Left colon (tissue), 2 donors: Measurements from ENCODE around the gene MAP4K2. TPM values are rescaled to one million over a fixed set of nuclear protein-coding genes. Genes with fewer than 3 reads are reported as not detected.

Experiments used
- ATAC-seq: fragments of 200-7000 bp; cut with Tn5 transposase; one replicate; pipeline ENCODE4 v1.9.1; 2020; ENCODE audit warnings: mild to moderate bottlenecking, moderate library complexity
- DNase-seq, 2 donors: peaks; one replicate each; pipeline ENCODE4 v3.0.0-alpha.2; 2020
- intact Hi-C, 2 donors: fragments of 100-400 bp; cut with DNase I in 1 of 2; cut with micrococcal nuclease in 1 of 2; formaldehyde crosslinking; loops; one replicate each; pipeline versions ENCODE4 v1.11.2 to v1.14.0; 2022; cut with DNase I, micrococcal nuclease
- total RNA-seq, 2 donors: library from RNA; stranded (reverse); fragmentation: NEBNext Ultra II Directional; extraction: Animal tissue kit (Norgen Biotek cat#: 25700); gene quantifications; one replicate each; pipeline ENCODE4 v1.2.1, GENCODE V29; 2021
- donor health status: DM: no; HTN: no; CAD: no.
- donor health status: DM: yes; HTN: yes; CAD: no.

The MAP4K2 gene
- total RNA-seq, 2 donors from 2014 or later = 7.3 to 13.9 TPM

DNA sequence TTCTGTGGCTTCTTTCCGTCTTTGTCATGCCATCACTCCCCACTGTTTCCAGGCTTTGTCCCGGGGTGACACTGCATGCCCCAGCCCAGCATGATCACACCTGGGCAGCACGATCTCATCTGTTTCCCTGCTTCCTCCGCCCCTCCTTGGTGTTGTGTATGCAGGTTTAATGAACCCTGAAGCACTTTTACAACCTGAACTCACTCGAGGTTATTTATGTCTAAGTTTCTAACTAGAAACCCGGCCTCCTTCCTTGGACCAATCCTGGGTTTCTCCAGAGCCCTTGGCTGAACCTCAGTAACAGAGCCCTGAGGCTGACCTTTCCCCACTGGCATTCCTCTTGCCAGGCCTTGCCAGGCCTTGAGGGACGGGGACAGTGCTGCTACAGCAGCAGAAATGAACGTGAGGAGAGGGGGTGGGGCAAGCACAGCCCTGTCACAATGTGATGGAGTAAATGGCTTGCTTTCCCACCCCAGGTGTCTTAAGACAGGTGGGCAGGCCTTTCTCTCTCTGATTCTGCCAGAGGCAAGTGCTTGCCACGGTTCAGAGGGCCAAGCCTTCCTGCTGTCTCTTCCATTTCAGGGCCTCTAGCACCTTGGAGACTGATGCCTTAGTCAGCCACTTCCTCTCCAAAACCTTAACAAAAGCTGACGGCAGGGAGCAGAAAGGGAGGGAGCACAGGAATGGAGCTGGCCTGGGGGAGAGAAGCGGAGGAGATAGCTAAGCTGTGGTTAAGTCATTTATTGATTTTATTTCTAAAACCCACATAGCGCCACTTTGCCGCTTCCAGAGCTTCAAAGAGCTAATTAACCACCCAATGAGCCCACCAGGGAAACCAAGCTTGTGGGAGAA is 40.1 kb downstream of the MAP4K2 start:
- ATAC-seq (peak; percentile 10), DNase-seq (peak in 1 of 2 donors; percentile 22)
- intact Hi-C loops = no loop called here

DNA sequence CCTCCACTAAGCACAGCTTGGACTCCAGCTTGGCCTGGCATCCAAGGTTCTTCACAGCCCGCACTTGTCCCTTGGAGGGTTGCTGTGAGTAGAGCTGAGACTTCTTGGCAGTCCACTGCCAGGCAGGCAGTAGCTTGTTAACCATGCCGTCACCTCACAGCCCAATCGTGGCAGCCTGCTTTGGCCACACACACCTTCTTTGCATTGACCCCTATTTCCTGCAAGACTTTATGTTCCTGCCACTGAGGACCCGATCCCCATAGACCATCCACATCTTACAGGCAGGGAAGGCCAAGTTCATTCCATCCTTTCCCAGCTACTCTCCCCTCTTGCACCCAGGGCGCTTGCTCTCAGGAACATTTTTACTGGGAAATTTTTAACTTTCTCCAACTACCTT is 40.7 kb downstream of the MAP4K2 start:
- DNase-seq (peak in 1 of 2 donors; percentile 28), ATAC-seq (peak; percentile 5)
- intact Hi-C loops = no loop called here

- intact Hi-C loops = no loop called here
These were observed 42.1 kb downstream of the MAP4K2 start for GRCh38 chr11:64760759-64761420.

DNA sequence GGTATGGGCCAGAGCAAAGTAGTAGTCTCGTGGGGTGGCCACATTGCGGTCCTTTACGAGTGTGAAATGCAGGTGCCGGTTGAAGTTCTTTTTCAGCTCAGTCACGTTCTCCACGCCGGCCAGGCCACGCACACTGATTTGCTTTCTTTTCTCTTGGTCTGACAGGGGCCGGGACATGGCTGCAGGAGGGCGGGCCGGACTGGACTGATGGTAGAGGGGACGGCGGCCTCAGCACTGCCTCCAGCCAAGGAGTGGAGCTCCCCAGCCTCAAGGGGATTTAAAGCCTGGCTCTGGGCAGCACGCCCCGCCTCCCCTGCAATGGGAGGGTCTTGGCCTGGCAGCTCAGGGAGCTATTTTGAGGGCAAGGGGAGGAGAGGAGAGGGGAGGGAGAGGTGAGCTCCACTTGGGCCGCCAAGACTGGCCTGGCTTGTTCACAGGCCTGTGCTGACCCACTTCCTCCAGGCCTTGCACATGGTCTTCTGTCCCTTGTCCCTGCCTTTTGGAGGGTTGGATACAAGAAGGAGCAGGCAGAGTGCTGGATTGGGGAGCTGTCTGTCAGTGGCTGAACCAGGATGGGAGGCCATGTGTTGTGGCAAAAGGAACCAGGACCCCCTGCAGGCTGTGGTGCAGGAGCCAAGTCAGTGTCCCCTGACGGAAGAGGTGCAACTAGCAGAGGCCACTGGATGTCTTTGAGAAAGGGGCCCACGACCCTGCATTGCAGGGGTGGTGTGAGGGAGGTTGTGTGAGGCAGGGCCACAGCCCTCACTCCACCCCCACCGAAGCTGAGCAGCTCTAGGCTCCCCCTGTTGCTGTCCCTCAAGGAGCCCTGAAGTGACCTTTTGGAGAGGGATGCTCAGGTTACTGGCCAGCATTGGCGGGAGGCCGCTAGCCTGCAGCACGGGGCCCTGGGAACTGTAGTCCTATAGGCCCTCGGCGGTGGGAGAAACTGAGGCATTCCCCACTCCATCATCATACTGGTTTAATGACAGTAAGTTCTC is 43.0 kb downstream of the MAP4K2 start, which contains the start of gene PYGM:
PYGM (minus strand) TSS at position 253 of the 998 bp plus-strand sequence; CDS start at position 177, 76 bp downstream.
- peak; percentile 37 to 58 for DNase-seq
- peak; percentile 19 for ATAC-seq
- intact Hi-C loops = no loop called here

More at GRCh38 chr11:64760759-64761420, 42.1 kb downstream of the MAP4K2 start:
- DNase-seq (peak in 1 of 2 donors; percentile 23), ATAC-seq (peak; percentile 2)

- ATAC-seq (no peak), DNase-seq (peak in 1 of 2 donors; percentile 30)
- intact Hi-C loops = no loop called here
These were observed 43.8 kb downstream of the MAP4K2 start for GRCh38 chr11:64759131-64759721.

- no peak for ATAC-seq
- intact Hi-C loops = no loop called here
- peak in 1 of 2 donors; percentile 10 for DNase-seq
These were observed 44.5 kb downstream of the MAP4K2 start for GRCh38 chr11:64758330-64759079.

DNA sequence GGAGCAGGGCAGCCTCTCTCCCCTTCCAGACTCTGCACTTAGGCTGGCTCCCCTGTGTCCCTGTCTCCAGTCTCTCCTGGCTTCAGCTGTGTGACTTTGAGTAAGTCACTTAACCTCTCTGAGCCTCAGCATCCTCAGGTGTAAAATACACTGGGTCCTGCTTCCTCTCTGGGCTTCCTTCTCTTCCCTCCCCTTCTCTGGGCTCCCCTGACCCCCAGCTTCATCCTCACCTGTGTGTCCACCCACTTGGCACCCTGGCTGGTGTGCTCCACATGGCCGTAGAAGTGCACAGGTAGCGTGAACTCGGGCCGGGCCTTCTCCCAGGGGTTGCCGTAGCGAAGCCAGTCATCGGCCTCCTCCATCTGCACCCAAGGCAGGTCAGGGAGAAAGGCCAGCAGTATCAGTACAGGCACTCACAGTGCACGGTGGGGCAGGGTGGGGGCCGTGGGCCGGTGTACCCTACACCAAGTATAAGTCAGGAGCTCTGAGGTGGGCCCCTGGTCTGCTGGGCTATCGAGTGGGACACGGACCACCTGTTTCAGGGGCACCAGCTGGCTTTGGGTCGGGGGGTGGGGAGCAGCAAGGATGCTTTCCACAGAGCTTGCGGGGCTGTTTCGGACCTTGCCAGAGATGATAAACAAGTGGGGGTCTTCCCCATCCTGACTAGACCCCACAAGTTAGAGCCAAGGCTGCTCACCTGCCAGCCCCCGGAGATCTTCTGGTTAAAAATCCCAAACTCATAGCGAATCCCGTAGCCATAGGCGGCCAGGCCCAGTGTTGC is 45.3 kb downstream of the MAP4K2 start:
- intact Hi-C loops = no loop called here
- no peak for DNase-seq
- no peak for ATAC-seq

DNA sequence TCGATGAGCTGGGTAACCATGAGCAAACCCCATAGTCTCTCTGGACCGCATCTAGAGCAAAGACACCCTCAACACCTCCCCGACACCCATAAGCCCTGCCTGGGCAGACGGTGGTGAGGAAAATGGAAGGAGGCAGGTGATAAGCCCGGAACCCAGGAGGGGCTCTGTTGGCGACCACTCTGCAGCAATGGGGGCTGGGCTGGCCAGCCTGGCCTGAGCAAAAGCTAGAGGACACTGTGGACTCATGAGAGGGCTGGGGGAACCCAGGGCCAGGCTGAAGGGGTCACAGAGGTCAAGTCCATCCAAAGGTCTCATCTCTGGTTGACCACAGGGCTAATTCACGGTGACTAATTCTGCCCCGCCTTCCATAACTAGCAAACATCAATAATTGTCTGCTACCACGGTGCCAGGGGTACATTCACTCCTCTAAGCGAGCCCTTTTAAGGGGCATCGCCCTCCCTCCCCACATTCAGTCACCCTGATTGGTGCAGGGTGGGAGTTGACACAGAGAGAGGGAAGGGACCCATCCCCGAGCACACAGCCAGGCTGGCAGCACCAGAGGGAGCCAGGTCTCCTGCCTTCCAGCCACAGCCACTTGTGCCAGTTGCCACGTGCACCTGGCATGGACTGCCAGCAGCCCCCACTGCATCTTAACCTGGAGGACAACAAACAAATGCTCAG is 47.2 kb downstream of the MAP4K2 start:
- DNase-seq = no peak
- no peak for ATAC-seq
- intact Hi-C loops = no loop called here

GRCh38 chr11:64754919-64755662 is 47.9 kb downstream of the MAP4K2 start:
- intact Hi-C loops = no loop called here

GRCh38 chr11:64754124-64754918 is 48.7 kb downstream of the MAP4K2 start:
- ATAC-seq = no peak
- intact Hi-C loops = no loop called here
- DNase-seq = no peak

More at GRCh38 chr11:64754919-64755662, 47.9 kb downstream of the MAP4K2 start:
- no peak for DNase-seq
- ATAC-seq = no peak

DNA sequence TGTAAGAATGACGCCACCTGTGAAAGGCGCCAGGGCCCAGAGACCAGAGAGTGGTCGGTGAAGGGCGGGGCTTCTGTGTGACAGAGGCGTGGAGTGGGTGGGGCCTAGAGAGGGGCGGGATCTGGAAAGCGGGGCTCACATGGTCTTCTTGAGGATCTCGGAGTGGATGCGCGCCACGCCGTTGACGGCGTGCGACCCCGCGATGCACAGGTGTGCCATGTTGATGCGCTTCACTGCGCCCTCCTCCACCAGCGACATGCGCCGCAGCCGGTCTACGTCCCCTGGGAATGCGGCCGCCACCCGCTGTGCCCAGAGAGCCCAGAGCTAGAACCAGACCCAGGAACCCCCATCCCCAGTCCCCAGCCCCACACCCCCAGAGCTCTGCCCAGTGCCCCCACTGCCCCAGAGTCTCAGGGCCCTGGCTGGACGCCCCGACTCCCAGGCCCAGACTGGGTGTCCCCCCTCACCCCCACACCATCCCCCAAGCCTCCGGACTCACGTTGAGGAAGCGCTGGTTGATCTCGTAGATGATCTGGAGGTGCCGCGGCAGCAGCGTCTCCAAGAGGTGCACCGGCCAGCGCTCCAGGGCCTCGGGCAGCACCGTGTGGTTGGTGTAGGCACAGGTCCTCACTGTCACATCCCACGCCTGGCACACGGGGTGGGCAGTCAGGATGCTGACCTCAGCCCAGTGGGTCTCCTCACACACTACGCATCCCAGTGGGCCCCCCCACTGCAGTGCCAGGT is 49.5 kb downstream of the MAP4K2 start:
- DNase-seq (no peak), ATAC-seq (no peak)
- intact Hi-C loops = no loop called here

DNA sequence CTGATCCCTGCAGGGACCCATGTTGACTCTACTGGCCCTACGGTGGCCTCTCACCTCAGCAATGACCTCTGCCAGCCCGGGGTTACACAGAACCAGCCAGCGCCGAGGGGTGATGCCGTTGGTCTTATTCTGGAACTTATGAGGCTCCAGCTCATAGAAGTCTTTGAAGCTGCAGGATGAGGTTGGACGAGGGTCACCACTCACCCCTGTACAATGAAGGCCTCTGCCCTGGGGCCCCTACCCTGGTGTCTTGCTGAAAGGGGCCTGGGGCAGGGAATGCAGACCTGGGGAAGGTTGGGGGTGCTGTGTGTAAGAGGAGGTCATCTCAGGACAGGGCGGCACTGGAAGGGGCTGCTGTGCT is 50.0 kb downstream of the MAP4K2 start:
- no peak for ATAC-seq
- no peak for DNase-seq
- intact Hi-C loops = no loop called here

DNA sequence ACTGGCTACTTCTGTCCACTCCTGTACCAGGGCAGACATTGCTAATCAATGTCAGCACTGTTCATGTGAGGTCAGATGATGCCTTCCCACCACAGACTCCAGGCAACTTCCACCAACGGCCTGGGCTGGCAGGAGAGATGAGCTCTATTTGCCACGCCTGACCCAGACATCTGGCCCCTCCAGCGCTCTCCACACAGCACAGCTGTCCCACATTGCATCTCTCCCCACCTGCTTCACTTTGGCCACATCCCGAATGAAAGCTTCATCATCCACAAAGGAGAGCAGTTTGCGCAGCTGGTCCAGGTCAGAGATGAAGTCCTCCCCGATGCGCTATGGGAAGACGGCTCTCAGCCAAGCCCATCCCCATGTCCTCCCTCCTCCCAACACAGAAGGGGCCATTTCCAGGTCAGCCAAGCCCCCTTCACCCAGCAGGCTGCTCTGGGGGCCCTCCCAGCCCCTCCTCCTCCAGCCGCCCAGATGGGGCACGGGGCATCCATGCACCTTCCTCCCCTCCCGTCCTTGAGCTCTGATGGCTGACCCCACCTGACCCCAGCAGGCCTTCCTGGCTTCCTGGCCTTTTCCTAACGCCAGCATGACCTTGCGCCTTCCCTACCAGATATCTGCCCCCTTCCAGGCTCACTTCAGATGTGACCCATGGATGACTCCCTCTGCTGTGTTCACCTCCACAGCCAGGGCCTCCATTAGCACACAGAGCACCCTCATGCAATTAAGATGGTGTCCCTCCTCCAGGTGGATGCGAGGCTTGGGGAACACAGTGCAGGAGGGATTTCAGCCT is 50.6 kb downstream of the MAP4K2 start:
- DNase-seq (no peak), ATAC-seq (no peak)
- intact Hi-C loops = no loop called here

DNA sequence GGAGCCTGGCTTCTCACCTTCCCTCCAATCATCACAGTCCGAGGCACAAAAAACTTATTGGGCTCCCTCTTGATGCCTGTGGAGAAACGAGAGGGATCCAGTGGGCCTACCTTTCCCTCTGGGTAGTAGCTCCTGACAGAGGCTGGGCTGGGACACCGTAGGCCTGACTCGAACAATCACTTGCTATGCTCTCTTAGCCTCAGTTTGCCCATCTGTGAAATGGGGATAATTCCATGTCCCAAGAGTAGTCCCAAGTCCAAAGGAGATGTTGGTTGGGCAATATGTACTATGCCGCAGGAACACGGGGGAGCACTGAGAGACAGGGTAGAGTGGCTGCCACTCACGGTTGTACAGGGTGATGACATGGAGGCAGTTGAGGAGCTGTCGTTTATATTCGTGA is 51.4 kb downstream of the MAP4K2 start:
- intact Hi-C loops = no loop called here
- no peak for ATAC-seq
- no peak for DNase-seq
